HUES64 (cell line): ENCODE results near the gene VEGFC. TPM values are rescaled to one million over a fixed set of nuclear protein-coding genes. Genes with fewer than 3 reads are reported as not detected.

Source experiments
- H3K27ac ChIP-seq: 2 replicates; pipeline ENCODE4 v1.7.0; 2013; ENCODE audit warnings: low read depth, low read length, inconsistent platforms
- H3K27me3 ChIP-seq: 2 replicates; pipeline ENCODE4 v1.6.1; 2013; ENCODE audit warnings: mild to moderate bottlenecking, low read length; ENCODE audit not compliant: insufficient read depth
- H3K36me3 ChIP-seq: 2 replicates; pipeline ENCODE4 v1.6.1; 2013; ENCODE audit warnings: mild to moderate bottlenecking, low read length; ENCODE audit not compliant: insufficient read depth
- H3K4me1 ChIP-seq: 2 replicates; pipeline ENCODE4 v1.6.1; 2013; ENCODE audit warnings: mild to moderate bottlenecking, low read length, moderate library complexity; ENCODE audit not compliant: insufficient read depth
- H3K4me3 ChIP-seq: 2 replicates; pipeline ENCODE4 v1.5.1; 2013; ENCODE audit warnings: mild to moderate bottlenecking, low read length, moderate library complexity
- H3K9ac ChIP-seq: 2 replicates; pipeline ENCODE4 v1.6.1; 2013; ENCODE audit warnings: mild to moderate bottlenecking, low read depth, low read length
- H3K9me3 ChIP-seq: 2 replicates; pipeline ENCODE4 v1.6.1; 2013; ENCODE audit warnings: low read depth, low read length; ENCODE audit not compliant: insufficient read depth
- whole genome bisulfite sequencing: fragments of 150-250, 120-280 bp; methylation state at CpG from one replicate; pipeline ENCODE4 v1.1.7; 2013; ENCODE audit warnings: missing lambda C conversion rate; 5-methylcytosine and 5-hydroxymethylcytosine counted together
- polyA plus RNA-seq, 2 experiments: library from polyadenylated mRNA; stranded (reverse); fragments of 50-300 nt; gene quantifications; one replicate each; pipeline ENCODE4 v1.2.3, GENCODE V29; 2013

The VEGFC gene, protein sequence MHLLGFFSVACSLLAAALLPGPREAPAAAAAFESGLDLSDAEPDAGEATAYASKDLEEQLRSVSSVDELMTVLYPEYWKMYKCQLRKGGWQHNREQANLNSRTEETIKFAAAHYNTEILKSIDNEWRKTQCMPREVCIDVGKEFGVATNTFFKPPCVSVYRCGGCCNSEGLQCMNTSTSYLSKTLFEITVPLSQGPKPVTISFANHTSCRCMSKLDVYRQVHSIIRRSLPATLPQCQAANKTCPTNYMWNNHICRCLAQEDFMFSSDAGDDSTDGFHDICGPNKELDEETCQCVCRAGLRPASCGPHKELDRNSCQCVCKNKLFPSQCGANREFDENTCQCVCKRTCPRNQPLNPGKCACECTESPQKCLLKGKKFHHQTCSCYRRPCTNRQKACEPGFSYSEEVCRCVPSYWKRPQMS
- 1.0 TPM for polyA plus RNA-seq (2013, experiment 1 of 2)
- 1.3 TPM for polyA plus RNA-seq (2013, experiment 2 of 2)

DNA sequence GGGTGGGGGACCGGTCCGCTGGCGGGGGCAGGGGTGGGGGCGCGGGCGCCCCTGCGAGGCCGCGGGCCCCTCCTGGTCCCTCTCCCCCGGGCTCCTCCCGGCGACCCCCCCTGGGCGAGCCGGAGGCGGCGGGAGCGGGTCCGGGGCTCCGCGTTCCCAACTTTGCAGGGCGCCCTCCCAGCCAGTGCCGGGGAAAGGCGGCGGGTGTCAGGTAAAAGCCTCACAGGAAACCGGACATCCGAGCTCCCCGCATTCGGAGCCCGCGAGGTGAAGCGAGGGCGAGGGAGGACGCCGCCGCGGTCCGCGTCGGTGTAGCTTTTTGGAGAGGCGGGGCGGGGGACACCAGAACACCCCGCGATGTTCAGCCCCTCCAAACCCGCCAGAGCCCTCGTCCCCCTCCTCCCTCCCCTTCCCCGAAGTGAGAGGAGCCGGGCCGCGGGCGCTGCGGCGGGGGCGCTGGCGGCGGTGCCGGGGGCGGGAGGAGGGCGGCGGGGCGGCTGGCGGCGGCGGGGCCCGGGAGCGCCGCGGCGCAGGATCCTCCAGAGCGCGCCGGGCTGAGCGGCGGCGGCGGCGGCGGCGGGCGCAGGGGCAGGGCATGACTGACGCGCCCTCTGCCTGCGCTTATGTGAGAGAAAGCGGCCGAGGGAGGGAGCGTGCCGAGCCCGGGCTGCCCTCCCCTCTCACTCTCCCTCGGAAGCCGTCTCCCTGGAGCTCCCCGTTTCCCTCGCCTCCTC, at the start of gene VEGFC:
VEGFC (minus strand) TSS at position 597 of the 734 bp plus-strand sequence. CDS start 611 bp downstream, outside the sequence.
- WGBS = under 1% methylated on average over 90 of the region's 91 CpGs
- H3K9me3 ChIP-seq = no peaks in the 10 kb centered on the region

DNA sequence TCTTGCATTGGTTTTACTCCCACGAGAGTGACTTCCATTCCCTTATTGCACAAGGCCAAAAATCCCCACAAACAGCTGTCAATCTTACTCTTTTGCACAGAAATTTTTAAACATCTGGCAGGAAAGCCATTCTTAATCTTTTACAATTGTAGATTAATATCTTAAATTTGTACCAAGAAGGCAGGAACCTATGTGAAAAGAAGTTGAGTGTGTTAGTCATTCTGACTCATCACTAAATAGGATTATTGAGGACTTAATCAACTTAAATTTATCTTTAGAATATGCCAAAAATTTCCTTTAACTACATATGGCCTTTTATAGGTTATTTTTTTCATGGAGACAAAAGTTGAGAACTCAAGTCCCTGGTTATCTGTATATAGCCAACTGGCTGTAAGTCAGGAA, 49.0 kb upstream of the VEGFC start:
- WGBS = 89% methylated on average over 1 of the region's 1 CpG
- H3K27me3 ChIP-seq = no peaks in the 10 kb centered on the region
- 0 out of 2 replicates have a peak, but pooled peaks cover 5% of the 10 kb centered on the region for H3K4me1 ChIP-seq
- no peak overlapping the region for H3K27ac ChIP-seq
- no peak overlapping the region for H3K4me3 ChIP-seq
- H3K36me3 ChIP-seq = no peaks in the 10 kb centered on the region
- H3K9me3 ChIP-seq = no peaks in the 10 kb centered on the region
- H3K9ac ChIP-seq = no peak overlapping the region

More for the DNA sequence above, at the start of gene VEGFC:
- H3K4me1 ChIP-seq = no peaks in the 10 kb centered on the region
- H3K36me3 ChIP-seq = no peaks in the 10 kb centered on the region
- H3K9ac ChIP-seq = peak within 1 kb of the TSS; percentile 33; the same call in 1 of the 2 replicates
- H3K27ac ChIP-seq = no peak within 1 kb of the TSS
- H3K27me3 ChIP-seq = peaks cover 34% of the 10 kb centered on the region
- peak within 1 kb of the TSS; percentile 76 for H3K4me3 ChIP-seq

DNA sequence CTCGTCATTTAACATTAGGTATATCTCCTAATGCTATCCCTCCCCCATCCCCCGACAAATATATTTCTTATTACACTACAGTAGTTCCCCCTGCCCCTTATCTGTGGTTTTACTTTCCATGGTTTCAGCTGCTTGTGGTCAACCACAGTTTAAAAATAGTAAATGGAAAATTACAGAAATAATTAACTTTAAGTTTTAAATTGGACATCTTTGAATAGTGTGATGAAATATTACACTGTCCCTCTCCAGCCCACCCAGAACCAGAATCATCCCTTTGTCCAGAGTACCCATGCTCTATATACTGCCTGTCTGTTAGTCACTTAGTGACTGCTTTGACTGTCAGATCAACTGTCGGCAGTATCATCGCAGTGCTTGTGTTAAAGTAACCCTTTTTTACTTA, 47.4 kb upstream of the VEGFC start:
- Histone ChIP-seq H3K9me3 (no peaks in the 10 kb centered on the region), H3K4me1 (0 out of 2 replicates have a peak, but pooled peaks cover 5% of the 10 kb centered on the region), H3K36me3 (no peaks in the 10 kb centered on the region), H3K27me3 (no peaks in the 10 kb centered on the region), H3K9ac (no peak overlapping the region), H3K4me3 (no peak overlapping the region), H3K27ac (no peak overlapping the region)
- 99% methylated on average over 4 of the region's 4 CpGs for WGBS

DNA sequence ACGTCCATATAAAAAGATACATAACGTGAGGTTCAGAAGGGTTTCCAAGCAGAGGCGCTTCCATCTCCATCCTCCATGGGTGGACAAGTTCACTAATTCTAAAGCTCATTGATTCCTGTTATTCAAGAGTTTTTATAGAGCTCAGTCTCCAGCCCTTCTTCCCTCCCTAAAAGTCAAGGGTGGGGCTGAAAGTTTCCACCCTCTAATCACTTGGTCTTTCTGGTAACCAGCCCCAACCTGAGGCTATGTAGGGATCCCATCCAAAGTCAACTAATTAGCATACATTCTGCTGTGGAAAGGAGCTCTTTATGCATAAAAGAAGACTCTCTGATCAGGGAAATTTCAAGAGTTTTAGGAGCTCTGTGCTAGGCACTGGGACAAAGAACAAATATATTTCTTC, 46.9 kb upstream of the VEGFC start:
- 93% methylated on average over 3 of the region's 3 CpGs for WGBS
- Histone ChIP-seq H3K9me3 (no peaks in the 10 kb centered on the region), H3K36me3 (no peaks in the 10 kb centered on the region), H3K9ac (no peak overlapping the region), H3K27ac (no peak overlapping the region), H3K4me1 (0 out of 2 replicates have a peak, but pooled peaks cover 5% of the 10 kb centered on the region), H3K4me3 (no peak overlapping the region), H3K27me3 (no peaks in the 10 kb centered on the region)

DNA sequence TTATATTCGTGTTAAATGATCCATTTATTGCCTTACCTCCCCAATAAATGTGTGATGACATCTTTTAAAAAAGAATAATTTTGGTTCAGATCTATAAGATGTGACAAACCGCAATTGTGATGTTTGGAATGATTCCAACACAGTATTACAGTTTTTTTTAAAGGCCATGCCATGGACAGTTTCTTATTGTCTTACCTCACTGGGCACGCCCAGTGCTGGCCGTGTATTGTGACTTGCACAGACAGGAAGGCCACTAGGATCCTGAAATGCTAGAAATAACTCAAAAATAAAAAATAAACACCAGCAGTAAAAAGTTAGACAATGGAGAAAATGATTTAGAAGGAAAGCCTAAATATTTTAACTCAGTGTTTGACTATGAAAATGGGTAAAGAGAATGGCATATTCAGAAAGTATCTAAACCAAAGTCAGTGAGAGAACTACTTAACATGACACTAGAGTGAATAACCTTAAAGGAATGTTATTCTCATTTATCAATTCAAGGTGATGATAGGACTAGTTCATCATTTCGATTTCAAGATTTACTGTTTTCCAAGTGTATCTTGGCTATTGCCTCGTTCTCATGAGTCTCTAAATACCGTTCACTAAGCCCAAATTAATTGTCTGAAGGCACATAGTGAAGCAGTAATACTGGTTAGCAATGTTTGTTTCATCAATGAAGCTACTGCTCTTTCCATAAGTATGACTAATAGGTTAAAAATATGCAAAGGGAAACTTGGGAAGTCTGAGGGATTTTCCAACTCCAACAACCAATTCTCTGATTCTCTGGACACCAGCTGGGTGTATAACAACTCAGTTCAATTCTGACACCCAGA, 46.1 kb upstream of the VEGFC start:
- WGBS = 97% methylated on average over 7 of the region's 7 CpGs
- Histone ChIP-seq H3K36me3 (no peaks in the 10 kb centered on the region), H3K9me3 (no peaks in the 10 kb centered on the region), H3K4me3 (no peak overlapping the region), H3K27ac (no peak overlapping the region), H3K27me3 (no peaks in the 10 kb centered on the region), H3K9ac (no peak overlapping the region), H3K4me1 (0 out of 2 replicates have a peak, but pooled peaks cover 5% of the 10 kb centered on the region)

DNA sequence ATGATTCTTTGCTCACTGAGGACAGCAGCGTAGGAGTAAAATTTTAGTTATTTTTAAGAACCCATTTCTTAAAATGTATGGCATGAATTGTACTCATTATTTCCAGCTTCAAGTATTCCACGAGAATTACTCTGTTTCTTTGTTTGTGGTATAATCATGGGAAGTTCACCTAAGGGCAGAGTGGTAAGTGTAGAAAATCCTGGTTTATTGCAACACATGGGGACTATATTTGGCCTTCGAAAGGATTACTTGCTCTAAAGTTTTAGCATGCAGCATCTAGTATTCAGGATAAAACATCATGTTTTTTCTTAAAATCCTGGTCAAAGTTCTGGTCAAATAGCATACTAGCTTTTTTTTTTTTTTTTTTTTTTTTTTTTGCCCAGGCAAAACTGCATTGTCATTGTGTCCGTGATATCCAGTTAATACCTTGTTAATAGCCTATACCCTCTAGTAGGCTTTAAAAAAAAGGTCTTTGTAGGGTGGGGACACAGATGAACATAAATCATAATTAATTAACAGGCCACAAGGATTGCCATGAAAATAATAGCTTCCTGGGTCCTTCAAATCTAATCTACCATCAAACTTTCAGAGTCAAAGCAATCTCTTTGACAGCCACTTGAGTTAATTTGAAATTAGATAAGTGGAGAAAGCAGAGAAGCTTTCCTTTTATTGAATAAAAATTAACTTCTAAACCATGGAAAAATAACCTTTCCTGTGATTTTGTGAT, 44.6 kb upstream of the VEGFC start:
- Histone ChIP-seq H3K4me1 (peaks cover 5% of the 10 kb centered on the region; the same call in 1 of the 2 replicates), H3K27me3 (no peaks in the 10 kb centered on the region), H3K36me3 (no peaks in the 10 kb centered on the region), H3K9ac (no peak overlapping the region), H3K9me3 (no peaks in the 10 kb centered on the region), H3K4me3 (no peak overlapping the region), H3K27ac (no peak overlapping the region)
- WGBS = 97% methylated on average over 3 of the region's 4 CpGs

DNA sequence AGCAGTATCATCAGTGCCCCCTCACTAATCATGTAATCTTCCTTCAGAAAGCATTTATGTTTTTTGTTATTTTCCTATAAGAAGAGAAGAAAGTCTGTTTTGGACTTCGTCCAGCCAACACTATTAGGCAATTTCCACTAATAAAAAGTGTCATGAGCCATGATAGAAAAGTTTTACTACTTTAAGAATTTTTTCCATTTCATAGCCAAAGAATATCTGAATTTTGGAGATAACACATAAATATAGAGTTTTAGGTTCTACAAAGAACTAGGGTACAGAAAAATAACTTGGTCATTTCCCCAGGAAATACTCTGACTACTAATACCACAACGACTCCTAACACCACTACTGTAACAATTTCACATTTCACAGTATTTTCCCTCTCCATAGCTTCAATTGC, 41.8 kb upstream of the VEGFC start:
- no peak overlapping the region for H3K27ac ChIP-seq
- H3K4me3 ChIP-seq = no peak overlapping the region
- H3K27me3 ChIP-seq = no peaks in the 10 kb centered on the region
- H3K36me3 ChIP-seq = no peaks in the 10 kb centered on the region
- no peak overlapping the region for H3K9ac ChIP-seq
- no peaks in the 10 kb centered on the region for H3K9me3 ChIP-seq
- 95% methylated on average over 1 of the region's 2 CpGs for WGBS
- peaks cover 5% of the 10 kb centered on the region; the same call in 1 of the 2 replicates for H3K4me1 ChIP-seq

DNA sequence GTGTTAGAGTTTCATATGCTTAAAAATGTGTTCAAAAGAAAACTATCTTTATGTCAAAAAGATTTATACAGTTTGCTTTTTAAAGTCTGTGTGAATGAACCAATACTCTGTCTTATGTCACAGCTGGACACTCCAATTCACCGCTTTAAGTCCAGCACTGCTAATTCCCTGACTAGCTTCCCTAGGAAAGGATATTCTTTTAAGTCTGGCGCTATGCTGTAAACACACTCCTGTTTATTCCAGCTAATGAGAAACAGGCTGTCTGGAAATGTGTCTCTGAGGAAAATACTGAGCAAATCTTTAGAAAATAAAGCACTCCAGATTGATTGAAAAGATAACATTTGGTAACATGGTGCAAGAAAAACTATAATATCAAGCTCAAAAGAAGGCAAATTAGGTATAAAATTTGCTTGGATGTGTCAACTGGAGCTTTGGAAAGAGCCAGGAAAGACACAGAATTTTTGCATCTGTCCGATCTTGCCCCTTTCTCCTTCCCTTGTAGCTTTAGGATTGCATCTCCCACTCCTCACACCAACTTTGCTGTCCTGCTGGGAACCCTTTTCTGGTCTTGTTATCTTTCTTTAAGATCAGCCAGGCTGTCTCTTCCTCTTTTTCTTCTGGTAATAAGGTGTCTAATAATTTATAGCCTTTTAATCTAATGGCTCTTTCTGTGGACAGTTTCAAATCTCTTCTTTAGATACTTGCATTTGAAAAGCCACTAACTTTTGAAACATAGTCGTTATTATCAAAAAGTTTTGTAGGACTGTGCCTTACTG, 40.9 kb upstream of the VEGFC start:
- Histone ChIP-seq H3K9ac (no peak overlapping the region), H3K9me3 (no peaks in the 10 kb centered on the region), H3K36me3 (no peaks in the 10 kb centered on the region), H3K27me3 (no peaks in the 10 kb centered on the region), H3K4me3 (no peak overlapping the region), H3K4me1 (no peaks in the 10 kb centered on the region; the same call in 1 of the 2 replicates), H3K27ac (no peak overlapping the region)
- 95% methylated on average over 3 of the region's 4 CpGs for WGBS

DNA sequence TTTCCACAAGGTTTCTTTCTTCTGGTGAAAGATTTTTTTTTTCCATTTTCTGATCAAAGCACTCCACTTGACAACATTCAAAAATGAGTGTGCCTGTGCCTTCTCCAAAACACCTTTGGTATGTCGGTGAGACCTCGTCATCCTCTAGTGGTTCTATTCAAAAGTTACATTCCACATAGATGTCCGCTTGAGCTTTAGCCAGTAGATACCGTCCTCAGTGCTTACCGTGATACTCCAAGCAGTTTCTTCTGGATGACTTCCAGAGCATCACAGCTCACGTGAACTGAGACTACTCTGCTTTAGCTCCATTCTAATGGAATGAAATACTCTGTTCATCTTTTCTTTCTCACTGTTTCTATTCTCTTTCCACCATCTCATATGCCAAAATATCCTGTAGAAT, 38.2 kb upstream of the VEGFC start:
- H3K9ac ChIP-seq = no peak overlapping the region
- no peaks in the 10 kb centered on the region for H3K9me3 ChIP-seq
- no peaks in the 10 kb centered on the region; the same call in 1 of the 2 replicates for H3K4me1 ChIP-seq
- no peaks in the 10 kb centered on the region for H3K36me3 ChIP-seq
- no peaks in the 10 kb centered on the region for H3K27me3 ChIP-seq
- 92% methylated on average over 6 of the region's 6 CpGs for WGBS
- H3K27ac ChIP-seq = no peak overlapping the region
- H3K4me3 ChIP-seq = no peak overlapping the region

DNA sequence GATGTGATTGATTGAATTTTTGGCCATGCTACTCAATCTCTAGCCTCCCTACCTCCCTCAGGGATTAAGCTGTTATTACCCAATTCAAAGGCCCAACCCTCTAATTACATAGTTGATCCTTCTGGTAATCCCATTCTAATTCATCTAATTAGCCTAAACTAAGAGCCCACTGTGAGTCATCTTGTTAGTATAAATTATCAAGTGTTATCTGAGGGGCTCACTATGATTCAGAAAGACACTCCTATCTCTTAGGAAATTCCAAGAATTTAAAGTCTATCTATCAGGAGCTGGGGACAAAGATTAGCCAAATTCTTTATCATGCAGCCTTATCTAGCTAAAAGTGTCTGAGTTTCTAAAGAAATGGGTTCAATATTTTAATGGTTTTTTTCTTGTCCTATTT, 32.9 kb upstream of the VEGFC start:
- Histone ChIP-seq H3K27ac (no peak overlapping the region), H3K9ac (no peak overlapping the region), H3K4me3 (no peak overlapping the region), H3K27me3 (no peaks in the 10 kb centered on the region), H3K9me3 (no peaks in the 10 kb centered on the region), H3K4me1 (no peaks in the 10 kb centered on the region), H3K36me3 (no peaks in the 10 kb centered on the region)
